ELR (cell line): ENCODE measurements around the gene AMY2B.
"Not testable (repeated sequence)": the region's sequence is repeated elsewhere in the genome, so short reads cannot be mapped to it uniquely, and the experiment has no call there.

ENCODE experiments used
- DNase-seq: peaks from one replicate; pipeline ENCODE4 v3.0.0-alpha.2; 2015; ENCODE audit warnings: low read depth

AMY2B gene

DNA sequence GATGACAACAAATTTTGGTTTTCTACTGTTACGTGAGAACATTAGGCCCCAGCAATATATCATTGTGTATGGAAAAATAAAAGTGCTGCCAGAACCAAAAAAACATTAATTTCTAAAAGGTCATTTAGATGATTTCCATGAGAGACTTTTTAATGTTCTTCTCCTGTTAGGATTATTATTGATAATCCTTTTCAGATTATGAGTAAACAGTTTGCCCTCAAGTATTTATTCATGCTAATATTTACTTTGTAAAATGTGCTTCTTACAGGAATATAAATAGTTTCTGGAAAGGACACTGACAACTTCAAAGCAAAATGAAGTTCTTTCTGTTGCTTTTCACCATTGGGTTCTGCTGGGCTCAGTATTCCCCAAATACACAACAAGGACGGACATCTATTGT lies at the start of gene AMY2B:
Gene AMY2B, plus strand, starts transcription at position 301 of the 400 bp plus-strand sequence. Its CDS starts 14 bp downstream, at position 315.
- DNase-seq: not testable (repeated sequence)

DNA sequence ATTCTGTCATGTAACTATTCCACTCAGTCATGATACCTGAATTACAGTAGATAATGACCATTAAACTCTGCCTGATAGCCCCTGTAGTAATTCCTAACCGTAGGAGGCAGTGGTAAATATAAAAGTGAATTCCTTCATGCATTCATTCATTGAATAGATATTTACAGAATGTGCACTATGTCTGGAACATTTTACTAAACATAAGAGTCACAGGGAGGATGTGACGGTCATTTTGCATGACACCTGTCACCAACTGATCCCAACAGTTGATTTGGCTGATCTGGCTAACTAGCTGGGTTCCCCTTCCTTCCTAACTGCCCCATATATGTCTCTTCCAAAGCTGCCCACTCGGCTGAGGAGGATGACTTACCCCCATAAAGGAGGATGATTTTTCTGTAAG lies 48.0 kb upstream of the AMY2B start:
- no peak for DNase-seq

DNA sequence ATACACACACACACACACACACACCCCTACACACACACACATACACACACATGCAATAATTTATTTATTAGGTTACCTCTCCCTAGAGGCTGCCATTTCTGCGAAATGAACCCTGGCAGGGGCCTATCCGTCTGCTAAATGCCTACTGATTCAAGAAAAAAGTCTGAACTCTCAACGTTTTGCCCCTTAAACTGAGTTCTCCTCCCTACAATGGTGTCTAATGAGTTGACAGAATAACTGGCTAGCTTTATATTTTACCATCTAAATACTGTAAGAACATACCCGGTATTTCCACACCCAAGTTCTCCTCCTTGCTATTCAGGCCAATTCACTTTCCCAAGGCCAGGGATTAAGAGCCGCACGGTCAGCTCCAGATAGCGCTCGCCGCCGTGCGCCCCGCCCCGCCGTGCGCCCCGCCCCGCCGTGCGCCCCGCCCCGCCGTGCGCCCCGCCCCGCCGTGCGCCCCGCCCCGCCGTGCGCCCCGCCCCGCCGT lies 46.2 kb upstream of the AMY2B start:
- peak; percentile 70 for DNase-seq

DNA sequence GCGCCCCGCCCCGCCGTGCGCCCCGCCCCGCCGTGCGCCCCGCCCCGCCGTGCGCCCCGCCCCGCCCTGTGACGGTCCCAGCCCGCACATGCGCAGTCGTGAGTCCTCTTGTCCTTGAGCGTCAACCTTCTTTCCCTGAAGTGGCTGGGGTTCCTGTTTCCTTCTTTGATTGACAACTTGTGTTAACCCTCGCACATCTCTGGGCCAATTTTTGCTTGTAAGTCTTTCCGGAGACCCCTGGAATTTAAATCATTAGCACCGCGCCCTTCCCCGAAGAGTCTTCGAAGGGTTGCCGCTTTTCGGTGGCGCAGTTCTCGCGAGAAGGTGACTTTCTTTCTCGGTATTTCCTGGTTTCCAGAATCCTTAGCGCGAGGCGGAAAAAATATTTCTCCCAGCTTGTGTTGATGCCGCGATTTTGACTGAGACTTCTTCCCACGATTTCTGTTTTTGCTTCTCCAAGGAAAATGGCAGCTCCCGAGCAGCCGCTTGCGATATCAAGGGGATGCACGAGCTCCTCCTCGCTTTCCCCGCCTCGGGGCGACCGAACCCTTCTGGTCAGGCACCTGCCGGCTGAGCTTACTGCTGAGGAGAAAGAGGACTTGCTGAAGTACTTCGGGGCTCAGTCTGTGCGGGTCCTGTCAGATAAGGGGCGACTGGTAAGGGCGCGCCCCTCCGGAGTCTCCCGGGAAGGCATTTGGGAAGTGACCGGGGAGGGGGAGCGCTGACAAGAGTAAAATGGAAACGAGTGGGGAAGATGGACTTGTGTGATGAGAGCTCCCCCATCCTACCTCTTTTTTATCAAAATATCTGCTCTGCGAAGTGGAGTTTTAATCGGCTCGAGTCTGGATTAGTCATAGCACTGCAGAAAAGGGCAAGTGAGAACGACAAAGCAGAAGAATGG lies 45.5 kb upstream of the AMY2B start, which contains the start of gene RNPC3:
Gene RNPC3, plus strand, starts transcription at position 93 of the 901 bp plus-strand sequence. Its CDS starts 372 bp downstream, at position 465.
- DNase-seq: peak; percentile 93

DNA sequence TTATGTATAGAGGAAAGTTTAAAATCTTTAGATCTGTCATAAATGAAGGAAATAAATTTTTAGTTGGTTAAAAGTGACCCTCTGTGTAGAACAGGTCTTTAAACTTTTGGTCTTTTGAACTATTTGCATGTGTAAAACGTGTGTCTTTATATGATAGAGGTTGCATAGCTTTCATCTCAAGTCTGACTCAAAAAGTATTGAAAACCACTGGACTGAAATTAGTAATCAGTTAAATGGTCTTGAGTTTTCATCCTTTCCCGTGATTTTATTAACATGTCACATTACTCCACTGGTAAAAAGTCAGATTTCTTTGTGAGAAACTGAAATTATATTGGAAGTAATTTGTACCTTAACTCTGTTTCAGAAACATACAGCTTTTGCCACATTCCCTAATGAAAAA lies 44.1 kb upstream of the AMY2B start:
- no peak for DNase-seq

DNA sequence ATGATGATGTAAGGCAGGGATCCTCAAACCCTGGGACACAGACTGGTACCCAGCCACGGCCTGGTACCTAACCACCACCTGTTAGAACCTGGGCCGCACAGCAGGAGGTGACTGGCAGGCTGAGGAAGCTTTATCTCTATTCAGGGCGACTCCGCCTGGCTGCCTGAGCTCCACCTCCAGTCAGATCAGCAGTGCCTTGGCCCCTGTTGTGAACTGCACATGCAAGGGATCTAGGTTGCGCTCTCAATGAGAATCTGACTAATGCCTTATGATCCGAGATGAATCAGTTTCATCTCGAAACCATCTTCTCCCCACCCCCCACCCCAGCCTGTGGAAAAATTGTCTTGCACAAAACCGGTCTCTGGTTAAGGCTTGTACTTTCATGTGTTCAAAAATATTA lies 41.6 kb upstream of the AMY2B start:
- DNase-seq: peak; percentile 71

DNA sequence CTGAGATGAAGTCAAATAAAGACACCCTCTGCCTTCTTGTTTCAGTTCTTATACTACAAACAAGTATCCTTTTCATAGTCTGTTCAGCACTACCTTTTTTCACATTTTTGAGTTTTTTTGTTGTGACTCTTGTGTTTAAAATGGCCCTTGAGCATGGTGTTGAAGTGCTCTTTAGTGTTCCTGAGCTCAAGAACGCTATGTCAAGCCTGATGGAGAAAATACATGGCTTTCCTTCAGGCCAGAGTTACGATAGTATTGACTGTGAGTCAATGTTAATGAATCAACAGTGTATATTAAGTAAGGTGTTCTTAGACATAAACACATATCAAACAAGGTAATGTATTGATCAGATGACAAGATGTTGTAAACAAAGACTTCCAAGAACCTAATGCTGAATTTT lies 33.2 kb upstream of the AMY2B start:
- no peak for DNase-seq

DNA sequence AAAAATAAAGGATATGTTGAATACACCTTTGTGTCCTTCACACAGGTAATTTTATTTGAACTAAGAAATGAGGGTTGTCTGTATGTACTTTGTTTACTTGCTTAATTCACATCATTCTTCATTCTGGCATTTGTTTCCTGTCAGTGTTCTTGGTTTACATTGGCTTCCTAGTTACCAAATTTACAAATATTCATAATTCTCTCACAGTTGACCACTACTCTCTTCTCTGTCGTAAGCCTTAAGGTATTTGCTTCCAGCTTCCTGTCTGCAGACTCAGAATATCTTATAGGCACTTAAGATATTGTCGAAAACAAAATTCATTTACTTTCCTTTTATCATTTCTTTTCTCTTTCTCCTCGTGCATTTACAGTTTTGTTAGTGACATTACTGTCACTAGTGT lies 30.0 kb upstream of the AMY2B start:
- no peak for DNase-seq

DNA sequence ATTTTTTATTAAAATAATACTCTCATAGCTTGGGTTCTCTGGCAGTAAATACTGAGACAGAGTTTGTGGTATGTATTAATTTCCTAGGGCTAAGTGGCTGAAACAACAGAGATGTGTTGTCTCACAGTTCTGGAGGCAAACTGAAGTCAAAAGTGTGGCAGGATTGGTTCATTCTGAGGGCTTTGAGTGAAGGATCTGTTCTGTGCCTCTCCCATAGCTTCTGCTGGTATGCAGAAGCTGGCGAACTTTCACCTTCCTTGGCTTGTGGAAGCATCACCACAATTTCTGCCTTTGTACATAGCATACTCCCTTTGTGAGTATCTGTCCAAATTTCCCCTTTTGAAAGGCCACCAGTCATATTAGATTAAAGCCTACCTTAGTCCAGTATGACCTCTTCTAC lies 24.9 kb upstream of the AMY2B start:
- no peak for DNase-seq

DNA sequence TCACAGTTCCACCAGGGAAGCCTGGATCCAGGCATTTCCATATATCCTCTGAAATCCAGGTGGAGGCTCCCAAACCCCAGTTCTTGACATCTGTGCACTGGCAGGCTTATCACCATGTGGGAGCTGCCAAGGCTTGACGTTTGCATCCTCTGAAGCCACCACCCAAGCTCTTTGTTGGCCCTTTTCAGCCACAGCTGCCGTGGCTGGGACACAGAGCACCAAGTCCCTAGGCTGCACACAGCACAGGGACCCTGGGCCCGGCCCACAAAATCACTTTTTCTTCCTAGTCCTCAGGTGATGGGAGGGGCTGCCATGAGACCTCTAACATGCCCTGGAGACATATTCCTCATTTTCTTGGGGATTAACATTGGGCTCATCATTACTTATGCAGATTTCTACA lies 23.5 kb upstream of the AMY2B start:
- no peak for DNase-seq

DNA sequence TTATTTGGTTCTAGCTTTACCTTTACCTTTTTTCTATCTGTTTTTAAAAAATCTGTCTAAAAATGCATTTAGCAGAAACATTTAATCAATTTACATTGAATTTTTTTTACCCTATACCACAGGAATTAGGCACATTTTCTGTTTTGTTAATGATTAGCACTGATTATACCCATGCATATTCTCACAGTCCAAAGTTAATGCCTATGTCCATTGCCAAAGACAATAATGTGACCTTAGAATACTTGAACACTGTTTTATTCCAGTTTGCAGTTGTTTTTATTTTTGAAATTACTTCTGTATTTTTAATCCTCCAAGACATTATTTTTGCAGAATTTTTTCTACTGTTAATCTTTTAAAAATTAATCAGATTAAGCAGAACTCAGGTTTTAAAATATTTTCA lies 11.0 kb upstream of the AMY2B start:
- no peak for DNase-seq

DNA sequence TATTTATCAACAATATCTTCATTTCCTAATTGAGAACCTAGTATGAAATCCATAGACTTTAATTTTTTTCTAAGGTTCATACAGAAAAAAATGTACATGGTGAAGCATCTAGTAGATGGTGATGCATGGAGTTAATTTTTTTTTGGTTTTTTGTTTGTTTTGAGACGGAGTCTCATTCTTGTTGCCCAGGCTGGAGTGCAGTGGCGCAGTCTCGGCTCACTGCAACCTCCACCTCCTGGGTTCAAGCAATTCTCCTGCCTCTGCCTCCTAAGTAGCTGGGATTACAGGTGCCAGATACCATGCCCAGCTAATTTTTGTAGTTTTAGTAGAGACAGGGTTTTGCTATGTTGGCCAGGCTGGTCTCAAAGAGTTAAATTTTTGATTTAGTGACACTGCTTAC lies 10.3 kb upstream of the AMY2B start:
- not testable (repeated sequence) for DNase-seq

DNA sequence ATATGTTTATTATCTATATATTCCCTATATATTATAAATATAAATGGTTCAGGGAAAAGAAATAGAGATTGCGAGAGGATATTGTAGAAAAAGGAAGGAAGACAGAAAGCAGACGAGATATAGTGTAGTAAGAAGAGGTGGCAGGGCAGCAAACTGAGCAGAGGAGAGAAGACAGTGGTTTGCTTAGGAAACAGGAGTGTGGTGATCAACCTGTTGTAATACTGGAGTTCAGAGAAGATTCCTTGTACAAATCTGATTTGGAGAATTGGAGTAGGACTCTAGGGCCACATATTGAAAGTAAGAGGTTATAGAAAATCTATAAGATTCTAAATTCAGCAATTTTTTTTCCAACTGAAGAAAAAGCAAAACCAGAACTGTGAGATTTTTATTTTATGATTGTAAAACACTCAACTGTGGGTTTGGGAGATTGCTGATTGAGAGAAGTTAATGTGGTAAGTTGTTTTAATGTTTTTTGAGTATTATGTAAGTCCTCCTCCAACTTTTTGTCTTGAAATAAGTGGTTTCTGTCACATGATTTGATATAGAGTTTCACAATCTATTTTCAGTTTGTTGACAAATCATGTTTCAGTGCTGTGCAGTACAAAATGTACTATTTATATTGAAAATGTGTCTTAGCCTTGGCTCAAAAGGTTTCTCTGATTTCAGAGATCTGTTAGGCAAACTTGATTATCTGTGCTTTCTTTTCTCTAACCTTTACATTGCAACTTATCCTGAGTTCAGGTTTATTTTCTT lies 9.6 kb upstream of the AMY2B start:
- no peak for DNase-seq

DNA sequence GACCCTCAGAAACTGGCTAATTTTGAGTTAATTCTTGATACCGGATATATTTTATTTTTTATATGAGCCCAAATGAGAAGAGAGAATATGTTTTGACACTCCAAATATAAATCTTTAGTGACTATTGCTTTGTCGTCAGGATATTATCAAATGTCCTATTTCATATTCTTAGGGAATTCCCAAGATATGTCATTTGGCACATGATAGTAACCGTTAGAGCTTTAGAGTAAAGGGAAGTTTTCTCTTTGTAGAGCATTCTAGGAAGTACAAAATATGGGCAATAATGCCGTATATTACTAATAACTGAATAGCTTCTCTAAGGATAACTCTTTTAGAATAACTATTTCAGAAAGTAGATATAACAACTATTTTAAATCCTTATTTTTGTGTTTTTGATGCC lies 8.3 kb upstream of the AMY2B start:
- no peak for DNase-seq

DNA sequence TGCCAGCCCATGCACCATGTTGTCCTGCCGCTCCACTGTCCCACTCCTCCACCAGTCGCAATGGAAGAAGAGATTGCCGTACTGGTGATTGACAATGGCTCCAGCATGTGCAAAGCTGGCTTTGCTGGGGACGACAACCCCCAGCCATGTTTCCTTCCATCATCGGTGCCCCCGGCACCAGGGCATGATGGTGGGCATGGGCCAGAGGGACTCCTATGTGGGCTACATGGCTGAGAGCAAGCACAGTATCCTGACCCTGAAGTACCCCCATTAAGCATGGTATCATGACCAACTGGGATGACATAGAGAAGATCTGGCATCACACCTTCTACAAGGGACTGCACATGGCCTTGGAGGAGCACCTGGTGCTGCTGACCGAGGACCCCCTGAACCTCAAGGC lies 1.9 kb upstream of the AMY2B start:
- no peak for DNase-seq

DNA sequence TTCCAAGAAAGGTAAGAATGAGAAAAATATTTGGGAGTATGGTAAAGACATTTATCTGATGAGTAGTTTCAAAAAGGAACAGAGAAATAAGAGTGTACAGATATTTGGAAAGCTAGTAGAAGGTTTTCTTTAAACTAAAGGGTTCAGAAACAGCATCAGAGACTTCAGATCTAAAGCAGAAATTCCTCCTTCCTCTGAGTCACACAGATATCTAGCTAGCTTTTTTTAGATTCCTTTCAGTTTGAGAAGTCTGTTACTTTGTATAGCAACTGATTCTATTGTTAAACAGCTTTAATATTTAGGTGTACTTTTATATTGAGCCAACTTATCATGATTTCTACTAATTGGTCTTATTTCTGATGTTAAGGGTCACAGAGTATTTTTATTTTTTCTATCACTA lies 4.7 kb downstream of the AMY2B start:
- DNase-seq: no peak

DNA sequence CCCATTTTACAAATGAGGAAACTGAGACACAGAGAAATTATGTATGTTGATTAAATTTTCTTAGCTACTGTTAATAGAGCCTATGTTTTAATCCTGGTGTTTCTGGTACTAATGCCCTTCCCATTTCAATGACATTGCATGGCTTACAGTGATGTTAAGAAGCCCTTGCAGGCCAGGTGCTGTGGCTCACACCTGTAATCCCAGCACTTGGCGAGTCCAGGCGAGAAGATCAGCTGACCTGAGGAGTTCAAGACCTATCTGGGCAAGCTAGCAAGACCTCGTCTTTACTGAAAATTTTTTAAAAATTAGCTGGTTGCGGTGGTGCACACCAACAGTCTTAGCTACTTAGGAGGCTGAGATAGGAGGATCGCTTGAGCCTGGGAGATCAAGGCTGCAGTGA lies 5.4 kb downstream of the AMY2B start:
- not testable (repeated sequence) for DNase-seq

DNA sequence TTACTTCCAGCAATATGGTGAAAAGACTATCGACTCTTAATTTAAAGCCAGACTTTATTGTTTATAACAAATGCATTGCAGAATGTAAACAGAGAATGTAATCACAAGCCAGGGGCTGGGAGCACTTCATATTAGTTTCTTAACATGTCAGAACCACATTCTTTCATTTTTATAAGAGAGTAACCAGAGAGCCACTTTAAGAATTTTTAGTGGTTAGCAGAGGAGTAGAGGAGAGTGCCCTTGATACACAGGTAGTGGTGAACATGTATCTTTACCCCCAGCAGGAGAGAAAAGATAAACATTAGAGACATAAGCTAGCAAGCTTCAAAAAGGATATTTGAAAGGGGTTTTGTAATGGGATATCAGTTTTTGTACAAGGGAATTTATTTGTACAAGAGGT lies 11.1 kb downstream of the AMY2B start:
- DNase-seq: no peak

DNA sequence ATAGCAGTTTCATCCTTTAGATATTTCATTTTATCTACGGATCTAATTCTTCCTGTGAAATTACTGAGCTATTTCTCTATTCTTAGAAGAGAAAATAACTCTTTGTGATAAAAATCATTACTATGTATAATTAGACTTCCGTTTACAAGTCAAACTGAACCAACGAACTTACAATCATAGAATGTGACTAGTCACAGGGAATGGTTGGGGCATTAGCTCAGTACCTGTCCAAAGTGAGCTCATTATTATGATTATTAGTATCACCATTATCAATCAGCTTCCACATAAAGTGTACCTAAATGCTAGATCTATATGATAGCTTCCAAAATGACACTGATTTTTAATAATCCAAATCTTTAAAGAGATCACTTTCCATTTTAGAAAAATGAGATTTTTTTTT lies 12.5 kb downstream of the AMY2B start:
- DNase-seq: no peak

DNA sequence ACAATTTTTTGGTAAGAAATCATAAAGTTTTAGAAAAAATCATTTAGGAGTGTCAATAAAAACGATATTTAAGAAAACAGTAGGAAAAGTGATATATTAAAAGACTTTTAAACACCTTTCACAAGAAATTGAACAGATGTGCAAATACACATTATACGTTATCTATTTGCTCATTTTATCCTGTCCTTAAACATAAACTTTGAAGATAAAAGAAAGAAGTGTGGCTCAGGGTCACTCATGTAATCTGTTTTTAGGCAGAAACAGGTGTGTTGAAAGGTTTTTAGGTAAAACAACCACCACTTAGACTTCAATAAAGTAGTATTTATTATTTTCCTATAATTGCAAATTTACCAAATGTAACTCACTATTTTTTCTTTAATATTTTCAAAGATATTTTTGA lies 13.1 kb downstream of the AMY2B start:
- DNase-seq: no peak

DNA sequence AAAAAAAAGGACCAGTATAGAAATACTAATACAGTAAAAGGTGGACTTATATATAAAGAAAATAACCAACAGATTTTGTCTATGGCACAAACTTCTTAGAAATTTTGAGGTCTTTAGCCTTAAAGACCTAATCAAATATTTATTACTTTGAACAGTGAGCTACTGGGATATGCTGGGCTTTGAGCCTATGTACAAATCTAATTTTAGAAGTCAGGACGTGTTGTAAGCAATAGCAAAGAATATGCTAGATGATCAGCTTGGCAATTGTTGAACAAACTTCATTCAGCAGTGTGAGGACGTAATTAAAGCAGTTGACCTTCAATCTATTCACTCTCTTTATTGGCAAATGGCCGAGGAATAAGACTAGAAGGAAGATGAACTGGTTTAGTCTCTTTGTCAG lies 31.4 kb downstream of the AMY2B start:
- DNase-seq: not testable (repeated sequence)

DNA sequence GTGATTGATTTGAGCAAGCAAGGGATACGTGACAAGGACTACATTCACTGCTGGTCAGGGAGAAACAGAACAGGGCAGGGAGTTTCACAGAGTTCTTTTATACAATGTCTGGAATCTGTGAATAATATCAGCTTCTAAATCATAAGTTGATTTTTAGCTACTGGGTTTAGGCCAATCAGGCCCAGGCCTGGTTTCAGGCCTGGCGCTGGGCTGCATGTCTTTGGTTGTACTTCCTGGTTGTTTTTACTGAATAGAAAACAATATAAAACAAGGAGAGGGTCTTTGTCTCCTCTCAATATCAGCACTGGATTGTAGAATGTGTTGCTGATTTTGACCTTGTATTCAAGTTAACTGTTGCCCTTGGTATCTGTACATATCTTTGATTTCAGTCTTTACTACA lies 45.0 kb downstream of the AMY2B start:
- no peak for DNase-seq

DNA sequence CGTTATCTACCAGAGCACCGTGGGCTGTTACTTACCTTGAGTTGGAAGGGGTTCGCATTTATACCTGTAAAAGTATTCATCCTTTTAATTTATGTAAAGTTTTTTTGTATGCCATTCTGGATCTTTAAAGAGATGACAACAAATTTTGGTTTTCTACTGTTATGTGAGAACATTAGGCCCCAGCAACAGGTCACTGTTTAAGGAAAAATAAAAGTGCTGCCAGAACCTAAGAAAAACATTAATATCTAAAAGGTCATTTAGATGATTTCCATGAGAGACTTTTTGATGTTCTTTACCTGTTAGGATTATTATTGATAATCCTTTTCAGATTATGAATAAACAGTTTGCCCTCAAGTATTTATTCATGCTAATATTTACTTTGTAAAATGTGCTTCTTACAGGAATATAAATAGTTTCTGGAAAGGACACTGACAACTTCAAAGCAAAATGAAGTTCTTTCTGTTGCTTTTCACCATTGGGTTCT lies 45.6 kb downstream of the AMY2B start, which contains the start of gene AMY2A:
Gene AMY2A, plus strand, starts transcription at position 434 of the 484 bp plus-strand sequence. Its CDS starts 14 bp downstream, at position 448.
- DNase-seq: not testable (repeated sequence)
